H9 (cell line): ENCODE results near the gene AADACL3. TPM values are rescaled to one million over a fixed set of nuclear protein-coding genes. Genes with fewer than 3 reads are reported as not detected.

Experiments used
- DNase-seq: peaks from one replicate; pipeline ENCODE4 v3.0.0-alpha.2; 2017
- H2AFZ ChIP-seq: one replicate; pipeline ENCODE4 v1.6.1; 2013; ENCODE audit warnings: mild to moderate bottlenecking, low read length, control low read depth, moderate library complexity
- H2AK5ac ChIP-seq: 2 replicates; pipeline ENCODE4 v1.6.1; 2013; ENCODE audit warnings: low read length, control low read depth, mixed read lengths; ENCODE audit not compliant: insufficient read length
- H2BK120ac ChIP-seq: one replicate; pipeline ENCODE4 v1.6.1; 2013; ENCODE audit warnings: low read depth, mild to moderate bottlenecking, low read length, control low read depth, inconsistent platforms; ENCODE audit not compliant: poor library complexity, severe bottlenecking
- H2BK12ac ChIP-seq: 2 replicates; pipeline ENCODE4 v1.6.1; 2013; ENCODE audit warnings: low read length, control low read depth, mixed read lengths, low read depth; ENCODE audit not compliant: insufficient read length
- H2BK15ac ChIP-seq: 2 replicates; pipeline ENCODE4 v1.6.1; 2013; ENCODE audit warnings: low read depth, low read length, control low read depth
- H2BK20ac ChIP-seq: one replicate; pipeline ENCODE4 v1.6.1; 2013; ENCODE audit warnings: low read depth, mild to moderate bottlenecking, low read length, control low read depth, inconsistent platforms; ENCODE audit not compliant: poor library complexity, severe bottlenecking
- H2BK5ac ChIP-seq: 2 replicates; pipeline ENCODE4 v1.6.1; 2013; ENCODE audit warnings: low read length, control low read depth, mixed read lengths; ENCODE audit not compliant: insufficient read length
- H3K14ac ChIP-seq: 2 replicates; pipeline ENCODE4 v1.6.1; 2013; ENCODE audit warnings: low read length, control low read depth; ENCODE audit not compliant: insufficient read depth
- H3K18ac ChIP-seq: 2 replicates; pipeline ENCODE4 v1.6.1; 2013; ENCODE audit warnings: low read depth, mild to moderate bottlenecking, mixed read lengths, low read length, control low read depth; ENCODE audit not compliant: insufficient read length
- H3K23ac ChIP-seq: 2 replicates; pipeline ENCODE4 v1.6.1; 2013; ENCODE audit warnings: low read length, control low read depth, mixed read lengths, low read depth; ENCODE audit not compliant: insufficient read length
- H3K23me2 ChIP-seq: 2 replicates; pipeline ENCODE4 v1.6.1; 2013; ENCODE audit warnings: low read depth, mild to moderate bottlenecking, mixed read lengths, low read length, control low read depth; ENCODE audit not compliant: insufficient read length, poor library complexity, severe bottlenecking
- H3K27ac ChIP-seq: 2 replicates; pipeline ENCODE4 v1.5.1; 2013; ENCODE audit warnings: low read length, control low read depth, mixed read lengths, low read depth; ENCODE audit not compliant: insufficient read length
- H3K27me3 ChIP-seq: 2 replicates; pipeline ENCODE4 v1.6.1; 2013; ENCODE audit warnings: low read length, control low read depth, inconsistent platforms; ENCODE audit not compliant: insufficient read depth
- H3K4ac ChIP-seq: 2 replicates; pipeline ENCODE4 v1.6.1; 2013; ENCODE audit warnings: low read depth, mild to moderate bottlenecking, control low read depth, inconsistent platforms, low read length, moderate library complexity
- H3K4me1 ChIP-seq: 2 replicates; pipeline ENCODE4 v1.6.1; 2013; ENCODE audit warnings: low read length, control low read depth, inconsistent platforms; ENCODE audit not compliant: insufficient read depth
- H3K4me2 ChIP-seq: 2 replicates; pipeline ENCODE4 v1.6.1; 2013; ENCODE audit warnings: low read length, control low read depth, mixed read lengths; ENCODE audit not compliant: insufficient read length, insufficient read depth
- H3K56ac ChIP-seq: 2 replicates; pipeline ENCODE4 v1.6.1; 2013; ENCODE audit warnings: low read depth, mild to moderate bottlenecking, mixed read lengths, low read length, control low read depth; ENCODE audit not compliant: insufficient read length
- H3K79me1 ChIP-seq: 2 replicates; pipeline ENCODE4 v1.6.1; 2013; ENCODE audit warnings: low read depth, mild to moderate bottlenecking, moderate library complexity, low read length, control low read depth, inconsistent platforms; ENCODE audit not compliant: insufficient read depth, poor library complexity, severe bottlenecking
- H3K79me2 ChIP-seq: 2 replicates; pipeline ENCODE4 v1.6.1; 2013; ENCODE audit warnings: low read length, control low read depth, inconsistent platforms; ENCODE audit not compliant: insufficient read depth
- H3K9ac ChIP-seq: 2 replicates; pipeline ENCODE4 v1.6.1; 2013; ENCODE audit warnings: low read length, control low read depth, mixed read lengths; ENCODE audit not compliant: insufficient read length; ENCODE audit errors: extremely low read depth
- H3K9me3 ChIP-seq: one replicate; pipeline ENCODE4 v1.6.1; 2013; ENCODE audit warnings: low read depth, low read length, inconsistent platforms; ENCODE audit not compliant: control insufficient read depth
- H3T11ph ChIP-seq: one replicate; pipeline ENCODE4 v1.6.1; 2013; ENCODE audit warnings: mild to moderate bottlenecking, low read length, control low read depth, inconsistent platforms
- H4K20me1 ChIP-seq: one replicate; pipeline ENCODE4 v1.6.1; 2013; ENCODE audit not compliant: control insufficient read depth, insufficient read length, insufficient read depth
- H4K5ac ChIP-seq: 2 replicates; pipeline ENCODE4 v1.6.1; 2013; ENCODE audit warnings: low read depth, mild to moderate bottlenecking, mixed read lengths, low read length, control low read depth; ENCODE audit not compliant: insufficient read length
- H4K8ac ChIP-seq: replicated peaks from 2 replicates; pipeline ENCODE4 v1.6.1; 2013; ENCODE audit warnings: low read length, control low read depth, mixed read lengths, low read depth; ENCODE audit not compliant: insufficient read length
- H4K91ac ChIP-seq: 2 replicates; pipeline ENCODE4 v1.6.1; 2013; ENCODE audit warnings: low read depth, mild to moderate bottlenecking, moderate library complexity, mixed read lengths, low read length, control low read depth; ENCODE audit not compliant: insufficient read length
- H3K27ac Mint-ChIP-seq, 3 experiments: 2 replicates in 2 of 3; 3 replicates in 1 of 3; pipeline ENCODE4 v1.8.0; 2020 to 2021; ENCODE audit warnings: mixed read lengths in 3 of 3, mild to moderate bottlenecking in 1 of 3, moderate library complexity in 1 of 3
- H3K27me3 Mint-ChIP-seq: 2 replicates; pipeline ENCODE4 v1.8.0; 2021; ENCODE audit warnings: low read depth, mild to moderate bottlenecking, moderate library complexity, mixed read lengths
- H3K36me3 Mint-ChIP-seq, 3 experiments: 2 replicates in 2 of 3; 3 replicates in 1 of 3; pipeline ENCODE4 v1.8.0; 2020 to 2021; ENCODE audit warnings: low read depth in 3 of 3, mixed read lengths in 3 of 3; ENCODE audit not compliant: insufficient read depth in 1 of 3
- H3K4me1 Mint-ChIP-seq, 2 experiments: 2 replicates each; pipeline ENCODE4 v1.8.0; 2020; ENCODE audit warnings: mixed read lengths in 2 of 2
- H3K4me3 Mint-ChIP-seq, 2 experiments: 2 replicates in 1 of 2; 3 replicates in 1 of 2; pipeline ENCODE4 v1.8.0; 2020 to 2021; ENCODE audit warnings: mild to moderate bottlenecking in 2 of 2, mixed read lengths in 2 of 2, moderate library complexity in 1 of 2
- H3K9me3 Mint-ChIP-seq, 2 experiments: 2 replicates in 1 of 2; 3 replicates in 1 of 2; pipeline ENCODE4 v1.8.0; 2020; ENCODE audit warnings: mild to moderate bottlenecking in 2 of 2, mixed read lengths in 2 of 2, moderate library complexity in 1 of 2
- CTCF ChIP-seq: fragments of 200-600 bp; sonication (generic); conservative IDR thresholded peaks from 3 replicates; pipeline ENCODE4 v1.8.0; 2021; ENCODE audit warnings: antibody characterized with exemption, mild to moderate bottlenecking
- WGBS: extraction: QIAGEN DNeasy Blood & Tissue Kit; methylation state at CpG from one replicate; pipeline ENCODE4 v1.1.7; 2013; ENCODE audit warnings: missing lambda C conversion rate, low lambda C conversion rate, mixed read lengths; ENCODE audit not compliant: insufficient read length; ENCODE audit errors: extremely low coverage; 5-methylcytosine and 5-hydroxymethylcytosine counted together
- total RNA-seq: library from RNA; stranded (reverse); gene quantifications from 2 replicates; pipeline ENCODE4 v1.2.1, GENCODE V29; 2021

The AADACL3 gene
- total RNA-seq, 1 experiment from 2014 or later = 0.22 TPM

- H2BK12ac ChIP-seq = no peak overlapping the region
- no peaks in the 10 kb centered on the region for H3K27me3 ChIP-seq
- H2AK5ac ChIP-seq = no peak overlapping the region
- no peak overlapping the region for H3K27ac Mint-ChIP-seq
- H2BK20ac ChIP-seq = no peak overlapping the region
- H4K20me1 ChIP-seq = no peaks in the 10 kb centered on the region
- H3K4me1 ChIP-seq = no peaks in the 10 kb centered on the region
- no peak overlapping the region for H3K9ac ChIP-seq
- no peak for TF ChIP-seq CTCF
- no peak for DNase-seq
- H2BK120ac ChIP-seq = no peak overlapping the region
- no peak overlapping the region for H2AFZ ChIP-seq
- H3K79me2 ChIP-seq = no peaks in the 10 kb centered on the region
- no peak overlapping the region for H2BK5ac ChIP-seq
- H4K91ac ChIP-seq = no peak overlapping the region
- no peak overlapping the region for H4K5ac ChIP-seq
- no peaks in the 10 kb centered on the region for H3K9me3 ChIP-seq
- no peaks in the 10 kb centered on the region; a peak in 1 of 5 replicates for H3K9me3 Mint-ChIP-seq
- peaks cover 12% of the 10 kb centered on the region for H3K27me3 Mint-ChIP-seq
- H3K36me3 Mint-ChIP-seq = no peaks in the 10 kb centered on the region
- H3K23ac ChIP-seq = no peak overlapping the region
- H3T11ph ChIP-seq = no peak overlapping the region
- H3K4me3 Mint-ChIP-seq = no peak overlapping the region
- no peak overlapping the region for H2BK15ac ChIP-seq
- no peak overlapping the region for H3K4ac ChIP-seq
- H3K56ac ChIP-seq = no peak overlapping the region
- no peaks in the 10 kb centered on the region for H3K23me2 ChIP-seq
- H3K27ac ChIP-seq = no peak overlapping the region
- no peak overlapping the region for H3K4me2 ChIP-seq
- H3K14ac ChIP-seq = no peak overlapping the region
- no peak overlapping the region for H4K8ac ChIP-seq
- H3K79me1 ChIP-seq = no peaks in the 10 kb centered on the region
- H3K18ac ChIP-seq = no peak overlapping the region
- peaks cover 0 to 3% of the 10 kb centered on the region in 2 experiments; a peak in 1 of 4 replicates for H3K4me1 Mint-ChIP-seq
- no CpG with 5 or more reads among the region's 4 CpGs for WGBS
Observed at GRCh38 chr1:12763479-12763878, 47.6 kb downstream of the AADACL3 start.
